ENCODE results near the gene FZD2. TPM values are rescaled to one million over a fixed set of nuclear protein-coding genes. Genes with fewer than 3 reads are reported as not detected.

Gene FZD2
- total RNA-seq, 1 experiment from 2014 or later = 12.8 TPM

GRCh38 chr17:44599298-44600175 is 42.3 kb downstream of the FZD2 start:
- Histone ChIP-seq H3K9me2 (ENCODE audit: insufficient read depth) (no peaks in the 10 kb centered on the region), H2AFZ (ENCODE audit: low read depth, low read length, poor library complexity, severe bottlenecking) (no peak overlapping the region), H3K9ac (ENCODE audit: low read length) (no peak overlapping the region), H3K27ac (ENCODE audit: low read depth, low read length) (no peak overlapping the region), H3K27me3 (ENCODE audit: insufficient read depth, low read length) (no peaks in the 10 kb centered on the region), H3K79me2 (ENCODE audit: insufficient read depth, low read length) (no peaks in the 10 kb centered on the region), H3K4me1 (ENCODE audit: control insufficient read depth in 1 of 2, insufficient read depth in 2 of 2, low read length in 2 of 2) (peaks cover 0 to 7% of the 10 kb centered on the region in 2 experiments; a peak in 2 of 4 replicates), H3K4me2 (ENCODE audit: low read length) (peak overlapping the region; percentile 9; the same call in 1 of the 2 replicates), H3K9me3 (ENCODE audit: control insufficient read depth in 1 of 2, insufficient read depth in 1 of 2, low read depth in 1 of 2, low read length in 2 of 2) (no peaks in the 10 kb centered on the region), H3K36me3 (ENCODE audit: control insufficient read depth in 1 of 2, insufficient read depth in 2 of 2, low read length in 2 of 2) (no peaks in the 10 kb centered on the region), H4K20me1 (ENCODE audit: insufficient read depth) (no peaks in the 10 kb centered on the region), H3K4me3 (replicated peaks in 1 of 2; ENCODE audit: low read depth in 1 of 2, low read length in 2 of 2) (no peak overlapping the region)
- ATAC-seq (peak; percentile 36), DNase-seq (ENCODE audit: low read depth, low spot score) (no peak)
- no TSS peak for BruUV-seq (replicated peaks)
- POLR2A ChIA-PET = no interaction called here
- TF ChIP-seq ZNF274 (IDR thresholded peaks at IDR 0.05; ENCODE audit: low read depth, low read length) = no peak
- no peak for TF ChIP-seq CTCF (IDR thresholded peaks at IDR 0.05 in 2 of 3, conservative IDR thresholded peaks at IDR 0.05 in 1 of 3; ENCODE audit: borderline replicate concordance in 1 of 3, insufficient read depth in 1 of 3, low read depth in 2 of 3, low read length in 2 of 3)
- TF ChIP-seq JUND (IDR thresholded peaks at IDR 0.05) = no peak
- no peak for TF ChIP-seq EGR1 (IDR thresholded peaks at IDR 0.05; ENCODE audit: low read depth)
- no peak for TF ChIP-seq ZFX (IDR thresholded peaks at IDR 0.05)
- no peak for TF ChIP-seq EZH2phosphoT487 (IDR thresholded peaks at IDR 0.05; ENCODE audit: borderline replicate concordance)
- no peak for TF ChIP-seq CEBPB (IDR thresholded peaks at IDR 0.05; ENCODE audit: low read depth)
- TF ChIP-seq ATF3 (IDR thresholded peaks at IDR 0.05) = no peak
- TF ChIP-seq EZH2 (IDR thresholded peaks at IDR 0.05) = no peak
- no peak for TF ChIP-seq ZBTB33 (IDR thresholded peaks at IDR 0.05; ENCODE audit: extremely low read depth, insufficient replicate concordance, low read length)
- TF ChIP-seq POLR2A (IDR thresholded peaks at IDR 0.05; ENCODE audit: borderline replicate concordance, extremely low read depth, insufficient read depth, insufficient read length) = no peak
- no peak for TF ChIP-seq REST (IDR thresholded peaks at IDR 0.05; ENCODE audit: low read depth)
- CTCF ChIA-PET = no interaction called here
- intact Hi-C loops (cut with micrococcal nuclease) = no loop called here
- RAD21 ChIA-PET (ENCODE audit: low non-redundant PET in 1 of 2, low total read pairs in 2 of 2, uncharacterized antibody in 2 of 2, unreplicated experiment in 2 of 2) = no interaction called here

Measured in HCT116 (cell line).